H9 (cell line): ENCODE results near the gene VWDE. TPM values are rescaled to one million over a fixed set of nuclear protein-coding genes. Genes with fewer than 3 reads are reported as not detected.
A peak's percentile ranks its signal among the peaks of the same experiment; 100 is the strongest.

Experiments used
- DNase-seq: peaks from one replicate; pipeline ENCODE4 v3.0.0-alpha.2; 2017
- H2AFZ ChIP-seq: one replicate; pipeline ENCODE4 v1.6.1; 2013; ENCODE audit warnings: mild to moderate bottlenecking, low read length, control low read depth, moderate library complexity
- H2AK5ac ChIP-seq: 2 replicates; pipeline ENCODE4 v1.6.1; 2013; ENCODE audit warnings: low read length, control low read depth, mixed read lengths; ENCODE audit not compliant: insufficient read length
- H2BK120ac ChIP-seq: one replicate; pipeline ENCODE4 v1.6.1; 2013; ENCODE audit warnings: low read depth, mild to moderate bottlenecking, low read length, control low read depth, inconsistent platforms; ENCODE audit not compliant: poor library complexity, severe bottlenecking
- H2BK12ac ChIP-seq: 2 replicates; pipeline ENCODE4 v1.6.1; 2013; ENCODE audit warnings: low read length, control low read depth, mixed read lengths, low read depth; ENCODE audit not compliant: insufficient read length
- H2BK15ac ChIP-seq: 2 replicates; pipeline ENCODE4 v1.6.1; 2013; ENCODE audit warnings: low read depth, low read length, control low read depth
- H2BK20ac ChIP-seq: one replicate; pipeline ENCODE4 v1.6.1; 2013; ENCODE audit warnings: low read depth, mild to moderate bottlenecking, low read length, control low read depth, inconsistent platforms; ENCODE audit not compliant: poor library complexity, severe bottlenecking
- H2BK5ac ChIP-seq: 2 replicates; pipeline ENCODE4 v1.6.1; 2013; ENCODE audit warnings: low read length, control low read depth, mixed read lengths; ENCODE audit not compliant: insufficient read length
- H3K14ac ChIP-seq: 2 replicates; pipeline ENCODE4 v1.6.1; 2013; ENCODE audit warnings: low read length, control low read depth; ENCODE audit not compliant: insufficient read depth
- H3K18ac ChIP-seq: 2 replicates; pipeline ENCODE4 v1.6.1; 2013; ENCODE audit warnings: low read depth, mild to moderate bottlenecking, mixed read lengths, low read length, control low read depth; ENCODE audit not compliant: insufficient read length
- H3K23ac ChIP-seq: 2 replicates; pipeline ENCODE4 v1.6.1; 2013; ENCODE audit warnings: low read length, control low read depth, mixed read lengths, low read depth; ENCODE audit not compliant: insufficient read length
- H3K23me2 ChIP-seq: 2 replicates; pipeline ENCODE4 v1.6.1; 2013; ENCODE audit warnings: low read depth, mild to moderate bottlenecking, mixed read lengths, low read length, control low read depth; ENCODE audit not compliant: insufficient read length, poor library complexity, severe bottlenecking
- H3K27ac ChIP-seq: 2 replicates; pipeline ENCODE4 v1.5.1; 2013; ENCODE audit warnings: low read length, control low read depth, mixed read lengths, low read depth; ENCODE audit not compliant: insufficient read length
- H3K27me3 ChIP-seq: 2 replicates; pipeline ENCODE4 v1.6.1; 2013; ENCODE audit warnings: low read length, control low read depth, inconsistent platforms; ENCODE audit not compliant: insufficient read depth
- H3K4ac ChIP-seq: 2 replicates; pipeline ENCODE4 v1.6.1; 2013; ENCODE audit warnings: low read depth, mild to moderate bottlenecking, control low read depth, inconsistent platforms, low read length, moderate library complexity
- H3K4me1 ChIP-seq: 2 replicates; pipeline ENCODE4 v1.6.1; 2013; ENCODE audit warnings: low read length, control low read depth, inconsistent platforms; ENCODE audit not compliant: insufficient read depth
- H3K4me2 ChIP-seq: 2 replicates; pipeline ENCODE4 v1.6.1; 2013; ENCODE audit warnings: low read length, control low read depth, mixed read lengths; ENCODE audit not compliant: insufficient read length, insufficient read depth
- H3K56ac ChIP-seq: 2 replicates; pipeline ENCODE4 v1.6.1; 2013; ENCODE audit warnings: low read depth, mild to moderate bottlenecking, mixed read lengths, low read length, control low read depth; ENCODE audit not compliant: insufficient read length
- H3K79me1 ChIP-seq: 2 replicates; pipeline ENCODE4 v1.6.1; 2013; ENCODE audit warnings: low read depth, mild to moderate bottlenecking, moderate library complexity, low read length, control low read depth, inconsistent platforms; ENCODE audit not compliant: insufficient read depth, poor library complexity, severe bottlenecking
- H3K79me2 ChIP-seq: 2 replicates; pipeline ENCODE4 v1.6.1; 2013; ENCODE audit warnings: low read length, control low read depth, inconsistent platforms; ENCODE audit not compliant: insufficient read depth
- H3K9ac ChIP-seq: 2 replicates; pipeline ENCODE4 v1.6.1; 2013; ENCODE audit warnings: low read length, control low read depth, mixed read lengths; ENCODE audit not compliant: insufficient read length; ENCODE audit errors: extremely low read depth
- H3K9me3 ChIP-seq: one replicate; pipeline ENCODE4 v1.6.1; 2013; ENCODE audit warnings: low read depth, low read length, inconsistent platforms; ENCODE audit not compliant: control insufficient read depth
- H3T11ph ChIP-seq: one replicate; pipeline ENCODE4 v1.6.1; 2013; ENCODE audit warnings: mild to moderate bottlenecking, low read length, control low read depth, inconsistent platforms
- H4K20me1 ChIP-seq: one replicate; pipeline ENCODE4 v1.6.1; 2013; ENCODE audit not compliant: control insufficient read depth, insufficient read length, insufficient read depth
- H4K5ac ChIP-seq: 2 replicates; pipeline ENCODE4 v1.6.1; 2013; ENCODE audit warnings: low read depth, mild to moderate bottlenecking, mixed read lengths, low read length, control low read depth; ENCODE audit not compliant: insufficient read length
- H4K8ac ChIP-seq: replicated peaks from 2 replicates; pipeline ENCODE4 v1.6.1; 2013; ENCODE audit warnings: low read length, control low read depth, mixed read lengths, low read depth; ENCODE audit not compliant: insufficient read length
- H4K91ac ChIP-seq: 2 replicates; pipeline ENCODE4 v1.6.1; 2013; ENCODE audit warnings: low read depth, mild to moderate bottlenecking, moderate library complexity, mixed read lengths, low read length, control low read depth; ENCODE audit not compliant: insufficient read length
- H3K27ac Mint-ChIP-seq, 3 experiments: 2 replicates in 2 of 3; 3 replicates in 1 of 3; pipeline ENCODE4 v1.8.0; 2020 to 2021; ENCODE audit warnings: mixed read lengths in 3 of 3, mild to moderate bottlenecking in 1 of 3, moderate library complexity in 1 of 3
- H3K27me3 Mint-ChIP-seq: 2 replicates; pipeline ENCODE4 v1.8.0; 2021; ENCODE audit warnings: low read depth, mild to moderate bottlenecking, moderate library complexity, mixed read lengths
- H3K36me3 Mint-ChIP-seq, 3 experiments: 2 replicates in 2 of 3; 3 replicates in 1 of 3; pipeline ENCODE4 v1.8.0; 2020 to 2021; ENCODE audit warnings: low read depth in 3 of 3, mixed read lengths in 3 of 3; ENCODE audit not compliant: insufficient read depth in 1 of 3
- H3K4me1 Mint-ChIP-seq, 2 experiments: 2 replicates each; pipeline ENCODE4 v1.8.0; 2020; ENCODE audit warnings: mixed read lengths in 2 of 2
- H3K4me3 Mint-ChIP-seq, 2 experiments: 2 replicates in 1 of 2; 3 replicates in 1 of 2; pipeline ENCODE4 v1.8.0; 2020 to 2021; ENCODE audit warnings: mild to moderate bottlenecking in 2 of 2, mixed read lengths in 2 of 2, moderate library complexity in 1 of 2
- H3K9me3 Mint-ChIP-seq, 2 experiments: 2 replicates in 1 of 2; 3 replicates in 1 of 2; pipeline ENCODE4 v1.8.0; 2020; ENCODE audit warnings: mild to moderate bottlenecking in 2 of 2, mixed read lengths in 2 of 2, moderate library complexity in 1 of 2
- WGBS: extraction: QIAGEN DNeasy Blood & Tissue Kit; methylation state at CpG from one replicate; pipeline ENCODE4 v1.1.7; 2013; ENCODE audit warnings: missing lambda C conversion rate, low lambda C conversion rate, mixed read lengths; ENCODE audit not compliant: insufficient read length; ENCODE audit errors: extremely low coverage; 5-methylcytosine and 5-hydroxymethylcytosine counted together
- total RNA-seq: library from RNA; stranded (reverse); gene quantifications from 2 replicates; pipeline ENCODE4 v1.2.1, GENCODE V29; 2021
- TF ChIP-seq, protein P1 (sequence below): fragments of 200-600 bp; sonication (generic); conservative IDR thresholded peaks from 3 replicates; pipeline ENCODE4 v1.8.0; 2021; ENCODE audit warnings: antibody characterized with exemption, mild to moderate bottlenecking

Gene VWDE
- total RNA-seq, 1 experiment from 2014 or later, result 18.1 TPM

DNA sequence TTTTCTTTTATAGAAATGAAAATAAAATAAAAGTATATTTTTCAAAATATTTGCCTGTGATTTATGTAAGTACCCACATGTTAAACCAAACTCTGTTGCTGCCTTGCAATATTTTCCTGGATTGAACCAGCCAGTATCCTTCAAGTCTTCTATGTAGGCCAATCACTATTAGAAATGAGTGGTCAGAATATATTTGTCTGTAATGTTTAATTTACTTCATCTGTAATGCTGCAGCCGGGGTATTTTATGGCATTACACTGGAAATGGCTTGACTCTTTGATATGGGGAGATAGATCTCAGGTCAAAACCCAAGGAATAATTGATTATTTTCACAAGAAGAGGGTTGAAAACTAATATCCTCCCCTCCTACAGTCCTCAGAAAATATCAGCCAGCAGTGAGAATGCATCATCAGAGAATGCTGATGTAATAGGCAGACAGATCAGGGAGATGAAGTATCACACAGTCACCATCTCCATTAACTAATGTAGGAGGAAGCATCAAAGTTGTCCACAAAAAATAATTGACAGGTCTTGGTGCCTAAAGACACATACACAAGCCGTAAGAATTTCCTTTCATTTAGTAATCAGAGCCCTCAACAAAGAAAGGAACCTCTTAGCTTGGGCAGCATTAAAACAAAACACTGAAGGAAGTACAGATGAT lies 82.5 kb downstream of the VWDE start:
- H3K36me3 Mint-ChIP-seq, result peaks cover 0 to 14% (median 10%) of the 10 kb centered on the region in 3 experiments; a peak in 4 of 7 replicates
- H2AK5ac ChIP-seq, result no peak overlapping the region
- H4K20me1 ChIP-seq, result no peaks in the 10 kb centered on the region
- no peaks in the 10 kb centered on the region for H3K9me3 Mint-ChIP-seq
- no CpG with 5 or more reads among the region's 2 CpGs for WGBS
- H3K23ac ChIP-seq, result no peak overlapping the region
- H3T11ph ChIP-seq, result no peak overlapping the region
- no peak overlapping the region for H3K9ac ChIP-seq
- H3K4me2 ChIP-seq, result no peak overlapping the region
- H2BK5ac ChIP-seq, result no peak overlapping the region
- H3K23me2 ChIP-seq, result no peaks in the 10 kb centered on the region
- no peak overlapping the region for H4K91ac ChIP-seq
- H3K14ac ChIP-seq, result no peak overlapping the region
- DNase-seq, result no peak
- no peak overlapping the region for H2BK120ac ChIP-seq
- H2BK20ac ChIP-seq, result no peak overlapping the region
- H3K4me3 Mint-ChIP-seq, result no peak overlapping the region
- H3K4ac ChIP-seq, result no peak overlapping the region
- no peak overlapping the region for H4K8ac ChIP-seq
- TF ChIP-seq, protein P1, sequence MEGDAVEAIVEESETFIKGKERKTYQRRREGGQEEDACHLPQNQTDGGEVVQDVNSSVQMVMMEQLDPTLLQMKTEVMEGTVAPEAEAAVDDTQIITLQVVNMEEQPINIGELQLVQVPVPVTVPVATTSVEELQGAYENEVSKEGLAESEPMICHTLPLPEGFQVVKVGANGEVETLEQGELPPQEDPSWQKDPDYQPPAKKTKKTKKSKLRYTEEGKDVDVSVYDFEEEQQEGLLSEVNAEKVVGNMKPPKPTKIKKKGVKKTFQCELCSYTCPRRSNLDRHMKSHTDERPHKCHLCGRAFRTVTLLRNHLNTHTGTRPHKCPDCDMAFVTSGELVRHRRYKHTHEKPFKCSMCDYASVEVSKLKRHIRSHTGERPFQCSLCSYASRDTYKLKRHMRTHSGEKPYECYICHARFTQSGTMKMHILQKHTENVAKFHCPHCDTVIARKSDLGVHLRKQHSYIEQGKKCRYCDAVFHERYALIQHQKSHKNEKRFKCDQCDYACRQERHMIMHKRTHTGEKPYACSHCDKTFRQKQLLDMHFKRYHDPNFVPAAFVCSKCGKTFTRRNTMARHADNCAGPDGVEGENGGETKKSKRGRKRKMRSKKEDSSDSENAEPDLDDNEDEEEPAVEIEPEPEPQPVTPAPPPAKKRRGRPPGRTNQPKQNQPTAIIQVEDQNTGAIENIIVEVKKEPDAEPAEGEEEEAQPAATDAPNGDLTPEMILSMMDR, result no peak
- H3K27ac Mint-ChIP-seq, result peak overlapping the region in 2 of 3 experiments; percentile 11 to 38; a peak in 2 of 7 replicates
- H2BK15ac ChIP-seq, result no peak overlapping the region
- no peaks in the 10 kb centered on the region for H3K79me1 ChIP-seq
- H3K27me3 ChIP-seq, result no peaks in the 10 kb centered on the region
- no peaks in the 10 kb centered on the region for H3K27me3 Mint-ChIP-seq
- H3K9me3 ChIP-seq, result no peaks in the 10 kb centered on the region
- H3K4me1 ChIP-seq, result peaks cover 2% of the 10 kb centered on the region; the same call in 1 of the 2 replicates
- H3K4me1 Mint-ChIP-seq, result peaks cover 27% of the 10 kb centered on the region in 2 experiments
- no peak overlapping the region for H3K27ac ChIP-seq
- H2AFZ ChIP-seq, result no peak overlapping the region
- no peak overlapping the region for H4K5ac ChIP-seq
- no peak overlapping the region for H2BK12ac ChIP-seq
- no peak overlapping the region for H3K18ac ChIP-seq
- no peaks in the 10 kb centered on the region for H3K79me2 ChIP-seq
- H3K56ac ChIP-seq, result no peak overlapping the region
